Measurements from ENCODE around the gene PDE2A.

PDE2A gene

GRCh38 chr11:72712841-72713240 lies 38.6 kb upstream of the PDE2A start:
- TF ChIP-seq, protein P1, sequence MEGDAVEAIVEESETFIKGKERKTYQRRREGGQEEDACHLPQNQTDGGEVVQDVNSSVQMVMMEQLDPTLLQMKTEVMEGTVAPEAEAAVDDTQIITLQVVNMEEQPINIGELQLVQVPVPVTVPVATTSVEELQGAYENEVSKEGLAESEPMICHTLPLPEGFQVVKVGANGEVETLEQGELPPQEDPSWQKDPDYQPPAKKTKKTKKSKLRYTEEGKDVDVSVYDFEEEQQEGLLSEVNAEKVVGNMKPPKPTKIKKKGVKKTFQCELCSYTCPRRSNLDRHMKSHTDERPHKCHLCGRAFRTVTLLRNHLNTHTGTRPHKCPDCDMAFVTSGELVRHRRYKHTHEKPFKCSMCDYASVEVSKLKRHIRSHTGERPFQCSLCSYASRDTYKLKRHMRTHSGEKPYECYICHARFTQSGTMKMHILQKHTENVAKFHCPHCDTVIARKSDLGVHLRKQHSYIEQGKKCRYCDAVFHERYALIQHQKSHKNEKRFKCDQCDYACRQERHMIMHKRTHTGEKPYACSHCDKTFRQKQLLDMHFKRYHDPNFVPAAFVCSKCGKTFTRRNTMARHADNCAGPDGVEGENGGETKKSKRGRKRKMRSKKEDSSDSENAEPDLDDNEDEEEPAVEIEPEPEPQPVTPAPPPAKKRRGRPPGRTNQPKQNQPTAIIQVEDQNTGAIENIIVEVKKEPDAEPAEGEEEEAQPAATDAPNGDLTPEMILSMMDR (IDR thresholded peaks at IDR 0.05; ENCODE audit: low read depth, low read length), result no peak
- in situ Hi-C loops (cut with HindIII; ENCODE audit: low sequenced_read_pairs), result no loop called here
- no peak overlapping the region for H3K4me3 ChIP-seq (ENCODE audit: low read depth, low read length)
- DNase-seq (ENCODE audit: low read depth, low spot score), result no peak

- DNase-seq (ENCODE audit: low read depth, low spot score), result no peak
- in situ Hi-C loops (cut with HindIII; ENCODE audit: low sequenced_read_pairs), result no loop called here
- TF ChIP-seq, protein P1 (IDR thresholded peaks at IDR 0.05; ENCODE audit: low read depth, low read length), result no peak
- H3K4me3 ChIP-seq (ENCODE audit: low read depth, low read length), result no peak overlapping the region
Measured at GRCh38 chr11:72712168-72712751, 38.0 kb upstream of the PDE2A start.

DNA sequence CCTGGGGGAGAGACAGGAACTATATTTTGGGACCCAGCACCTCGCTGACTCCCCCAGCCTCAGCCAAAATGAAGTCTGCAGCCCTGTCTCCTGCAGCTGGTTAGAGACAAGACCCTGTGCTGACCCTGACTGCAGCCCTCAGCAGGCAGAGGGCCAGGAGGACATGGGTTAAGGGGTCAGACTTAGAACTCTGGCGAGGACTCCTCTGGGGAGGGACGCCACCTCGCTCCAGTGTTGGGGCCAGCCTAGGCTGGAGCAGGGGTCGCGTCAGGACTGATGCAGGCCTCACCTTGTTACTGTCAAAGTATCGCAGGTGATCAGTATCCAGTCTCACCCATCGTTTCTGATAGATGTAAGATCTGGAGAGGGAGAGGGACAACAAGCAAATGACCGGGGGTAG lies 36.9 kb upstream of the PDE2A start:
- H3K4me3 ChIP-seq (ENCODE audit: low read depth, low read length), result no peak overlapping the region
- in situ Hi-C loops (cut with HindIII; ENCODE audit: low sequenced_read_pairs), result no loop called here
- DNase-seq (ENCODE audit: low read depth, low spot score), result no peak
- TF ChIP-seq, protein P1 (IDR thresholded peaks at IDR 0.05; ENCODE audit: low read depth, low read length), result no peak

GRCh38 chr11:72710278-72710677 lies 36.1 kb upstream of the PDE2A start:
- in situ Hi-C loops (cut with HindIII; ENCODE audit: low sequenced_read_pairs), result no loop called here
- TF ChIP-seq, protein P1 (IDR thresholded peaks at IDR 0.05; ENCODE audit: low read depth, low read length), result no peak
- DNase-seq (ENCODE audit: low read depth, low spot score), result no peak

DNA sequence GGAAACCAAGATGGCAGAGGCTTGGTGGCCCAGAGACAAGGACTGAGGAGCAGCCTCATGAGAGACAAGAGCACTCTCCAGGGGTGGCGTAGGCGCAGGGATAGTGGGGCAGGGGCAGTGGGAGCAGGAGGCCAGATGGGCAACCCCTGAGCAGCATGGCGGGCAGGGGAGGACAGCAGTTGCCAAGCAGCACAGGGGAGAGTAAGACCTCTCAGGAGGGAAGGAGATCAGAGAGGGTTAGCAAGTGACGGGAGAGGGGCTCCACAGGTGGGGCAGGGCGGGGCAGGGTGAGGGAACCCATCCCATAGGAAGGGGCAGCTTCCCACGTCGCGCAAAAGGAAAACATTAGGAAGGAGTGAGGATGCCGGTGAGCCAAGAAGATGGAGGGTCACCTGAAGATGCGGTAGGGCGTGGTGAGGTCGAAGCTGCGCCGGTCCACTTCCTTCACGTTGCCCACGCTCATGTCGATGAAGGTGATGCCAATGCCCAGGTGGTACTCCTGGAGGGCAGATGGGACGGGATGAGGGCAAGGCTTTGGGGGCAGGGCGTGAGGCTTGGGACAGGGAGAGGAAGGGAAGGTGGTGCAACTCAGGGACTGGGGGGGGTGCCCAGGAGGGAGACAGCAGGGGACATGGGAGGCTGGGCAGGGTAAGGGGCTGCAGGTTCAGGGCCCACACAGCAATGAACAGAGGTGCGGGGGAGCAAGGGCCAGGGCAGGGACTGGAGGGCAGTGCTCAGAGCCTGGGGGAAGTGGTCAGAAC lies 35.4 kb upstream of the PDE2A start:
- DNase-seq (ENCODE audit: low read depth, low spot score), result no peak
- no peak overlapping the region for H3K4me3 ChIP-seq (ENCODE audit: low read depth, low read length)
- TF ChIP-seq, protein P1 (IDR thresholded peaks at IDR 0.05; ENCODE audit: low read depth, low read length), result no peak
- in situ Hi-C loops (cut with HindIII; ENCODE audit: low sequenced_read_pairs), result no loop called here

More at GRCh38 chr11:72710278-72710677, 36.1 kb upstream of the PDE2A start:
- H3K4me3 ChIP-seq (ENCODE audit: low read depth, low read length), result no peak overlapping the region

GRCh38 chr11:72707032-72707431 lies 32.8 kb upstream of the PDE2A start:
- no peak for DNase-seq (ENCODE audit: low read depth, low spot score)
- TF ChIP-seq, protein P1 (IDR thresholded peaks at IDR 0.05; ENCODE audit: low read depth, low read length), result no peak
- no peak overlapping the region for H3K4me3 ChIP-seq (ENCODE audit: low read depth, low read length)
- in situ Hi-C loops (cut with HindIII; ENCODE audit: low sequenced_read_pairs), result no loop called here

Data from astrocyte of the spinal cord (primary cell).